Measurements from ENCODE around the gene EPB41L2.

The EPB41L2 gene

GRCh38 chr6:131061041-131061750, 1.8 kb downstream of the EPB41L2 start:
- no peak for DNase-seq

DNA sequence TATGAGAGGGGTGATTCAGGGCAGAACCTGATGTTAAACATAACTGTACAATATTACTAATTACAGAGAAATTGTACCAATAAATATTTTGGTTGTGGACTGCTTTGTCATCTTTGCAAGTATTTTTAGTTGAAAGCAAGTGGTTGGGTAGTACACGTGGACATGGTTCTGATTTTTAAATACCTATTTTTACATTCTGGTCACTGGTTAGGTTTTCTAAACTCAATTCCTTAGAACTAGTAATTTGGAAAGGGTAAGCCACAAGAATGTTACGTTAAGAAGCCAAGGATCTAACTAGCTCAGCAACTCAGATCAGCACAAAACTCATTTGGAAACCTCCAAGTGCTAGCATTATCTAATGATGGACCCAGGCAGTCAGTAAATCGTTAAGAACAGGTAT, 2.7 kb downstream of the EPB41L2 start:
- DNase-seq = no peak

GRCh38 chr6:131059486-131059885, 3.6 kb downstream of the EPB41L2 start:
- DNase-seq = no peak

- DNase-seq = no peak
Observed at GRCh38 chr6:131058236-131058635, 4.8 kb downstream of the EPB41L2 start.

DNA sequence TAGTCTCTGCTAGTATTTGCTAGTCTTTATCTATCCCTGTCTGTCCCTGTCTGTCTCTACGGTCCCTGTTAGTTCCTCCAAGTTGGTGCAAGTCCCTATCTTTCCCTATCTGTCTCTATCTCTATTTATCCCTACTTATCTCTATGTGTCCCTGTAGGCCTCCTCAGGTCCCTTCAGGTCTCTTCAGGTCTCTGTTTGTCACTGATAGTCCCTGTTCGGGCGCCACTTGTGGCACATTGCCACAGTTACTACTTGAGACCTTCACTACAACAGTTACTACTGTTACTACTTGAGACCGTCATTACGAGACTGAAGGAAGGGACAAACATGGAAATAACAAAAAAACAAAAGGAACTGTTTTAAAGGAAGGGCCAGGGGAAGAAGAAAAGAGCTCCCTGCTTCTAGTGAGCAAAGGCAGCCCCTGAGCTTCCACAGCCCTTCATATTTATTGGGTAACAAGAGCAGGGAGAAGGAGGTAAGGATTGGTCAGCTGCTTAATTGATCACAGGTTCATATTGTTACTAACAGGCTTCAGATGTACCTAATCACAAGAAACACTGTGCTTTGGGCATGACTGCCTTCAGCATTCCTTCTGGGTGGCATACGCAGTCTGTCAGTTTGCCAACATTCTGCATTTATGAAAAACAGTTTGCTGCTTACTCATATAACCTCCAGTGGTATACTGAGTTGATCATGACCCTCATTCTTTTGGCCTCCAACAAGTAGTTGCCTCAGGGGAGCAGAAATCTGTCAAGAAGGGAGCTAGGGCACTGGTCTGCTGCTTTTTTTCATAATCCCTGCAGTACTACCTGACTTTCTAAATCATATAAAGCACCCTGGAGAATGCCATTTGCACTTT, 8.4 kb downstream of the EPB41L2 start:
- DNase-seq = no peak

DNA sequence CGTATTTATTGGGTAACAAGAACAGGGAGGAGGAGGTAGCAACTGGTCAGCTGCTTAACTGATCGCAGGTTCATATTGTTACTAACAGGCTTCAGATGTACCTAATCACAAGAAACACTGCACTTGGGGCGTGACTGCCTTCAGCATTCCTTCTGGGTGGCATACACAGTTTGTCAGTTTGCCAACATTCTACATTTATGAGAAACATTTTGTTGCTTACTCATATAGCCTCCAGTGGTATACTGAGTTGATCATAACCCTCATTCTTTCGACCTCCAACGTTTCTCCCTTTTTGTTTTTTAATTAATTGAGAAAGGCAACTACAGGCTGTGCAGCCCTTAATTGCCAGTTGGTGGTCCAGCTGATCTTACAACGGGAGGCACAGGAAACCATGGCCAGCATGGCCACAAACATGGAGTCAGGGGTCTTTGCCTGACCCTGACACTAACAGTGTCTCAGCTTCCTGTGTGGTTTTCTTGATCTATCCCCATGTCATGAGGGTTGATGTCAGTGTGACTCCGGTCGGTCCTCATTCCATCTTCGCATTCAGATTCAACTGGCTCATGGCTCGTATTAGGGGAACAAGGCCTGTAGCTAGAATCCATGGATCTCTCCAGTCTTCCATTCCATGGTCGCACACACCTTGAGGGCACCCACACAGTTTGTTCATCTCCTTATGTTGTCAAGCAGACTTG, 9.4 kb downstream of the EPB41L2 start:
- no peak for DNase-seq

GRCh38 chr6:131052181-131052580, 10.9 kb downstream of the EPB41L2 start:
- no peak for DNase-seq

DNA sequence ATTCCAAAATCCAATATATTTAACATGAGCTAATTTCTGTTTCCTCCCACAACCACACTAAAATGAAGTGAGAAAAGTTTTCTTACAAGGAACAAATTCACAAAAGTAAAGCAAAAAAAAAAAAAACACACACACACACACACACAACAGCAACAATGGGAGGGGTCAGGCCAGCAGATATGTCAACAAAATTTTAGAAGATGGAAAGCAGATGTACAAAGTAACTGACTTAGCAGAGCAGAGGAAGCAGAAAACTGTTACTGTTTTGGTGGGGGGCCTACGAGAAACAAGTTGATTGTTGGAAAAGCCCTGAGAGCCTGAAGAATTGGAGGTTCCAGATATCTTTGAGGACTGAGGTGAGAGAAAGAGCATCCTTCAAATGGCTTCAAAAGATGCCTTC, 11.7 kb downstream of the EPB41L2 start:
- DNase-seq = no peak

DNA sequence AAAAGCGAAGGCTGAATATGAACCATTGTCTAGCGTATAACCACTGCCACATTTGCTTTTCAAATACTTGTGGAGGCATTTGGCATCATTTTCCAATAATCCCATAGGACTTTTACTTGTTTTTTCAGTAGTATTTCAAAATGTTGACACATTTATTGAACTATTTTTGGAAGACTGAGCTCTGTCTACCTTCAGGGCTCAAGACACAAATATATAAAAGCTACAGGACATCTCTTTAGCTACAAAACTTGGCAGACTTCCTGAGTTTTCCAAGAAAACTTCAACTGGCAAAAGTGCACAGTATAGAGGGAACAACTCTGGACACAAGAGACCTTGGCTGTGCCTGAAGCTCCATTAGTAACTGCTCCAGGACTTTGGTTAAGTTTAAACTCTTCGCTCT, 13.4 kb downstream of the EPB41L2 start:
- no peak for DNase-seq

DNA sequence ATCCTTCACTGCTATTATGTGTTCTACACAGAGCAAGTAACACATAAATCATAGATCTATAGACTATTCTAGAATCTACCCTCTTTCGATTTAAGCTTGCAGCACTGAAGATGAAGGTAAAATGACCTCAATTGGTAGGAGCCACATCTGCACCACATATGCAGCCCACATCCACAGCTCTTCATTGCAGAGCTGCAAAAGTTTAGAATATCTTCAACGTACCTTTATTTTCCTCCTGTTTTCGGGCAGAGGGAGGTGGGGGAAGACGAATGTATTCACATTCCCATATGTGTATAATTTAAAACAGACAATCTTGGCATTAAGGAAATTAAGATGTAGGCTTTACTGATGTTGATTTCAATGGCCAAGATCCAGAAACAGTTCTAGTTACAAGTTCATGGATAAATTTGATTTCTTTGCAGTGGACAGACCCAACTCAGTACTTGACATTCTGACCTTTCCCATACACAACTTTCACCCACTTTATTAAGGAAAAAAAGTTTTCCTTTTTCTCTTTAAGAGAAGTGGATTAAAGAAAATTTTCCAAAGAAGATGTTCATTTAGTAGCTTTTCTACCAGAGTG, 14.0 kb downstream of the EPB41L2 start:
- no peak for DNase-seq

GRCh38 chr6:131048459-131048858, 14.6 kb downstream of the EPB41L2 start:
- DNase-seq = no peak

- DNase-seq = no peak
Observed at GRCh38 chr6:131045139-131045538, 17.9 kb downstream of the EPB41L2 start.

DNA sequence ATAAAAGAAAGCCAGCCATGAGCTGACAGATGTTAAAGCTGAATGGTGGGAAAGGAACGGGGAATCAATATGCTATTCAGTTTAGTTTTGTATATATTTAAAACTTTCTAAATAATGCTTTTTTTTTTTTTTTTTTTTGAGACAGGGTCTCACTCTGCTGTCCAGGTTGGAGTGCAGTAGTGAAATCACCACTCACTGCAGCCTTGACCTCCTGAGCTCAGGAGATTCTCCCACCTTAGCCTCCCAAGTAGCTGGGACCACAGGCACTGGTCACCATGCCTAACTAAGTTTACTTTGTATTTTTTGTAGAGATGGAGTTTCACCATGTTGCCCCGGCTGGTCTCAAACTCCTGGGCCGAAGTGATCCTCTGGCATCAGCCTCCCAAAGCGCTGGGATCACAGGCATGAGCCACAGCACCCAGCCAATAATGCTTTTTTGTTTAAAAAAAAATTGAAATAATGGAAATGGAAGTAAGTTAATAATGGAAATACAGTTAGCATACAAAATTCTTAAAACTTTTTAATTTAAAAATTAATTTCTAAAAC, 19.1 kb downstream of the EPB41L2 start:
- no peak for DNase-seq

DNA sequence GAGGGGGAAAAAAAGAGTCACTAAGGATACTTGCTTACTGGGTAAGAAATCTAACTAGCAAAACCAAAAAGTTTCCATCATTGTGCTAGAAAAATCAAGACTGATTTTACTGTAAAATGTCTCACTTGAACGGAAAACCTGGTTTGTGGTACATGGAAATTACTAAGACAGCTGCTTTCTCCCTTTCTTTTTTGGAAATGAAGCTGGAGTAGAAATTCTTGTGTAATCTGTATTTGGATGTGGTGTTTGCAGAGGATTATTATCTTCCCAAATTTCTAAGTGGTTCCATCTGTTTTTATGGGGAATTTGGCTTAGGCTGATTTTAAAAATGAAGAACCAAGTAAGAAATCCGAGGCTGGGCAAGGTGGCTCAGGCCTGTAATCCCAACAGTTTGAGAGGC, 20.4 kb downstream of the EPB41L2 start:
- DNase-seq = no peak

- DNase-seq = no peak
Observed at GRCh38 chr6:131041814-131042213, 21.2 kb downstream of the EPB41L2 start.

GRCh38 chr6:131040866-131041265, 22.2 kb downstream of the EPB41L2 start:
- no peak for DNase-seq

DNA sequence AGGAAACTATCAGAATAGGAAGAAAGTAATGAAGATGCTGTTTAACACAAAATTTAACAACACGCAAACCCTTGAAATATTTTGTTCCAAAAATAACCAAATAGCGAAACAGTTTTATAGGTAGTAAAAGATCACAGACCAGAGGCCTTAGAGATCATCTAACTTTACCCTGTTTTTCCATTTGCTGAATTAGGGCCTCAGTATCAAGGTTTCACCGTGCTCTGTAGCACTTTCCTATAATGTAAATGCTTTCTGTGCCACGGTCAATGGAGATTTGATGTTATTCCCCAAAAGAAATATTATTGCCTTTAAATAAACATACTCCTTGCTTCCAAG, 23.7 kb downstream of the EPB41L2 start:
- DNase-seq = no peak

- DNase-seq = no peak
Observed at GRCh38 chr6:131038597-131039344, 24.3 kb downstream of the EPB41L2 start.

DNA sequence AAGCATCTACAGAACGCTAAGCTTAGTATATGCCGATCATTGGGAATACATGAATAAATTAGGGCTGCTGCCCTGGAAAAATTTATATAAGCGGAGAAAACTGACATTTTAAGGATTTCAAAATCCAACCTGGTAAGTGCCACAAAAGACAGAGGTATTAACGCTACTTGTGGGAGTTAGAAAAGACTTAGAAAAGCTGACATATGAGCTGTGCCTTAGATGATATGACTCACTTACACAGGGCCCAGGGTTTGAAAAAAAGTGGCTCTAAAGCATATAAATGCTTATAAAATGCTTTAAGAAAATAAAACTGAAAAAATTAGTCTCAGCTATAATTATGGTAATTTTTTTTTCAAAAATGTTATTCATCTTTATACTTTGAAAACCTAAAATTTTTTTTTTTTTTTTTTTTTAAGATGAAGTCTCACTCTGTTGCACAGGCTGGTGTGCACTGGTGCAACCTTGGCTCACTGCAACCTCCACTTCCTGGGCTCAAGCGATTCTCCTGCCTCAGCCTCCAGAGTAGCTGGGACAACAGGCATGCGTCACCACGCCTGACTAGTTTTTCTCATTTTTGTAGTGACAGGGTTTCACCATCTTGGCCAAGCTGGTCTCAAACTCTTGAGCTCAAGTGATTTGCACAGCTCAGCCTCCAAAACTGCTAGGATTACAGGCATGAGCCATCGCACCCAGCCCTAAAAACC, 25.7 kb downstream of the EPB41L2 start:
- no peak for DNase-seq

GRCh38 chr6:131036601-131037000, 26.4 kb downstream of the EPB41L2 start:
- no peak for DNase-seq

- DNase-seq = no peak
Observed at GRCh38 chr6:131036143-131036542, 26.9 kb downstream of the EPB41L2 start.

- no peak for DNase-seq
Observed at GRCh38 chr6:131035582-131035981, 27.5 kb downstream of the EPB41L2 start.
